Tibial nerve (tissue), 4 donors: Measurements from ENCODE around the gene CCDC170. TPM values are rescaled to one million over a fixed set of nuclear protein-coding genes. Genes with fewer than 3 reads are reported as not detected.
"Not testable (repeated sequence)": the region's sequence is repeated elsewhere in the genome, so short reads cannot be mapped to it uniquely, and the experiment has no call there.

ENCODE experiments used
- DNase-seq, 2 donors: peaks; one replicate each; pipeline ENCODE4 v3.0.0-alpha.2; 2019; ENCODE audit warnings: low spot score in 2 of 2
- H3K27ac ChIP-seq, 4 donors: fragments of 200-600 bp; sonication (generic) in 3 of 4; one replicate each; pipeline ENCODE4 v1.5.1; 2017 to 2019; ENCODE audit warnings: mild to moderate bottlenecking in 1 of 4
- H3K27me3 ChIP-seq, 2 donors: fragments of 200-600 bp; sonication (generic) in 1 of 2; one replicate each; pipeline versions ENCODE4 v1.5.1 to v1.6.0; 2017 to 2019
- H3K36me3 ChIP-seq, 3 donors: fragments of 200-600 bp; sonication (generic); one replicate each; pipeline ENCODE4 v1.5.1; 2018 to 2019
- H3K4me1 ChIP-seq, 4 donors: fragments of 200-600 bp; sonication (generic) in 3 of 4; one replicate each; pipeline ENCODE4 v1.5.1; 2017 to 2019
- H3K4me3 ChIP-seq, 4 donors: fragments of 200-600 bp; sonication (generic) in 3 of 4; one replicate each; pipeline ENCODE4 v1.5.1; 2017 to 2019; ENCODE audit warnings: mild to moderate bottlenecking in 1 of 4, moderate library complexity in 1 of 4
- H3K9me3 ChIP-seq, 4 donors: fragments of 200-600 bp; sonication (generic) in 3 of 4; one replicate each; pipeline ENCODE4 v1.5.1; 2017 to 2019
- CTCF ChIP-seq, 5 experiments: fragments of 200-600 bp in 3 of 5; fragments of 450-650 bp in 2 of 5; sonication (generic) in 3 of 5; IDR thresholded peaks; one replicate each; pipeline ENCODE4 v1.5.1; 2016 to 2019; ENCODE audit warnings: antibody characterized with exemption in 5 of 5, mild to moderate bottlenecking in 3 of 5, moderate library complexity in 2 of 5
- EP300 ChIP-seq, 2 donors: sonication (generic); formaldehyde crosslinking; IDR thresholded peaks; one replicate each; pipeline ENCODE4 v1.6.1; 2017; ENCODE audit warnings: antibody characterized with exemption in 2 of 2, mild to moderate bottlenecking in 1 of 2
- POLR2A ChIP-seq, 2 donors: fragments of 450-650 bp; IDR thresholded peaks; one replicate each; pipeline ENCODE4 v1.6.1; 2017; ENCODE audit warnings: antibody characterized with exemption in 2 of 2, mild to moderate bottlenecking in 2 of 2, moderate library complexity in 2 of 2
- WGBS, 2 donors: methylation state at CpG; one replicate each; pipeline ENCODE4 v1.1.5; 2018; 5-methylcytosine and 5-hydroxymethylcytosine counted together
- total RNA-seq, 4 donors: library from RNA; depleted of rRNA; stranded (reverse); fragments of >200 nt; gene quantifications; one replicate each; pipeline ENCODE4 v1.1.0, GENCODE V29; 2016

CCDC170 gene
- total RNA-seq, 4 donors from 2014 or later: 0.66 to 3.3 (median 1.4) TPM

DNA sequence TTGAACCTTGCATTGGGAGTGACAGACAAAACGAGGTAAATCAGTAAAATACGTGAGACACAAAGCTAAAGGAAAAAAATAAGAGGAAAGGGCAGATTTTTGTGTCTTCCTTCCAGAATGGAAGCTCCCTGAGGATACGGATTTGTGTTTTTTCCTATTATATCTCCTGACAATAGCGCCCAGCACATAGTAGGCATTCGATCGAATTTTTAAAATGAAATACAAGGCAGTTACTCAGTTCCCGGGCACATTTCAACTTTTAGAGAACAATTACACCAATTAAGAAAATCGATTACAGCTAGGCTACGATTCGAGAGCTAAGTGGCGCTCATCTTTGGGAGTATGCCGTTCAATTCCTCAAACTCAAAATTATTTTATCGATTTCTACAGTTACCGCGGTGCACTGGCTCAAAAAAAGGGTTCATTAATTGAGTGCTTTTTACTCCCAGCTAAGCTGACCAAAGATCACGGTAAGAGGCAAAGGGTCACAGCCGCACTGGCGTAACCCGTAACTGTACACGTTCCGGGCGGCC, 42.3 kb upstream of the CCDC170 start:
- Histone ChIP-seq H3K9me3 (no peaks in the 10 kb centered on the region), H3K4me3 (peak overlapping the region; percentile 56 to 97 (median 73)), H3K27me3 (no peaks in the 10 kb centered on the region), H3K4me1 (peaks cover 0 to 37% (median 17%) of the 10 kb centered on the region in 4 donors), H3K27ac (peak overlapping the region; percentile 39 to 96 (median 87)), H3K36me3 (no peaks in the 10 kb centered on the region)
- TF ChIP-seq POLR2A (IDR thresholded peaks at IDR 0.05) (no peak), EP300 (IDR thresholded peaks at IDR 0.05) (no peak), CTCF (IDR thresholded peaks at IDR 0.05) (no peak)
- WGBS, 2 donors: 1 to 2% methylated on average over 22 of the region's 22 CpGs
- no peak for DNase-seq

DNA sequence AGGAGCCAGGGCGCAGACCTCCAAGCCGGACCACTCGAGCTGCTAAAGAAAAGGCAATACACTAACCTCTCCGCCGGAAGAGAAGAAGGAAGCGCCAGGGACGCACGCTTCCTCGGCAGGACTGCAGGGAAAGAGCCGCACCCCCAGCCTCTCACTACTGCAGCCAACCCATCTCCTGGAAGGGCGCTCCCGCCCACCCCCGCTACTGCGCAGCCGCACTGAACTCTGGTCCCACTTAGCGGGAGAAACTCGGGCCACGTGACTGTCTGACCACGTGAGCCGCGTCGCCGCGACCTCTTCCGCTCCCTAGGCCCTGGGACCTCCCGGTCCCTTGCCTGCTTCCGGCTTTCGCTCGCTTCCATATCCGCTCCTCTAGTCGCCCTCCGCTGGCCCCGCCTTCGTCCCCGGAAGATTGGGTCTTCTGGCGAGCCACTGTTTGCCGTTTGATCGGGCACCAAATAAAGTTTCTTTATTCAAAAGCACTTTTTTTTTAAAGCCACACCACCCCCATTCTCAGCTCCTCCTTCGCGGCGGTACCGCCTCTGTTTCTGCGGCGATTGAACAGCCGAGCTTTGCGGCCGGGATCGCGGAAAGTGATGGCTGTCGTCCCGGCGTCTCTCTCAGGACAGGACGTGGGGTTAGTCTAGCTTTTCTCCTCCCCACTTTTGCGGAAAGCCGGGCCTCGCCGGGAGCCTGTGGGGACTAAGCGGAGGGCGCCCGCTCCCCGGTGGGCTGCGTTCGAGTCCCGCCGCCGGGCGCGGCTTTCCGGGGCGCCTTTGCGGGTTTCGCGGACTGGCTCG, 41.7 kb upstream of the CCDC170 start, which contains the start of gene RMND1:
Gene RMND1, minus strand, starts transcription at position 177 of the 800 bp plus-strand sequence. CDS start 6,315 bp downstream, outside the sequence.
- peak; percentile 98 to 99 for DNase-seq
- H3K36me3 ChIP-seq: no peaks in the 10 kb centered on the region
- peak within 1 kb of the TSS; percentile 84 to 97 (median 96) for H3K27ac ChIP-seq
- H3K4me3 ChIP-seq: peak within 1 kb of the TSS; percentile 73 to 97 (median 90)
- peaks cover 0 to 30% (median 16%) of the 10 kb centered on the region in 4 donors for H3K4me1 ChIP-seq
- TF ChIP-seq EP300 (IDR thresholded peaks at IDR 0.05) (peak; percentile 97), POLR2A (IDR thresholded peaks at IDR 0.05) (peak; percentile 56 to 61), CTCF (IDR thresholded peaks at IDR 0.05) (peak in 1 of 5 experiments; percentile 47)
- 0 to 1% methylated on average over 48 to 74 of the region's 74 CpGs for WGBS, 2 donors
- no peaks in the 10 kb centered on the region for H3K27me3 ChIP-seq
- no peaks in the 10 kb centered on the region for H3K9me3 ChIP-seq

- H3K9me3 ChIP-seq: no peaks in the 10 kb centered on the region
- peak overlapping the region; percentile 73 to 97 (median 90) for H3K4me3 ChIP-seq
- DNase-seq: peak in 1 of 2 donors; percentile 22
- H3K4me1 ChIP-seq: peaks cover 0 to 29% (median 16%) of the 10 kb centered on the region in 4 donors
- peak overlapping the region; percentile 84 to 97 (median 96) for H3K27ac ChIP-seq
- no peaks in the 10 kb centered on the region for H3K36me3 ChIP-seq
- no peaks in the 10 kb centered on the region for H3K27me3 ChIP-seq
- 0 to 1% methylated on average over 24 of the region's 24 CpGs for WGBS, 2 donors
- TF ChIP-seq EP300 (IDR thresholded peaks at IDR 0.05) (no peak), CTCF (IDR thresholded peaks at IDR 0.05) (peak in 1 of 5 experiments; percentile 19)
Measured at GRCh38 chr6:151452750-151453427, 40.9 kb upstream of the CCDC170 start.

GRCh38 chr6:151455751-151456398, 37.9 kb upstream of the CCDC170 start:
- not testable (repeated sequence) for H3K4me3 ChIP-seq, H3K27ac ChIP-seq, H3K27me3 ChIP-seq, H3K9me3 ChIP-seq, DNase-seq
- Histone ChIP-seq H3K36me3 (peaks cover 0 to 29% (median 11%) of the 10 kb centered on the region in 3 donors), H3K4me1 (peaks cover 0 to 27% (median 16%) of the 10 kb centered on the region in 4 donors)
- 61 to 71% methylated on average over 9 to 10 of the region's 10 CpGs for WGBS, 2 donors

GRCh38 chr6:151461673-151462072, 32.1 kb upstream of the CCDC170 start:
- H3K27ac ChIP-seq: no peak overlapping the region
- no peaks in the 10 kb centered on the region for H3K4me1 ChIP-seq
- peaks cover 2 to 54% (median 11%) of the 10 kb centered on the region in 3 donors for H3K36me3 ChIP-seq
- no peaks in the 10 kb centered on the region for H3K9me3 ChIP-seq
- no peaks in the 10 kb centered on the region for H3K27me3 ChIP-seq
- no peak for TF ChIP-seq CTCF (IDR thresholded peaks at IDR 0.05)
- no peak for TF ChIP-seq EP300 (IDR thresholded peaks at IDR 0.05)
- no peak for TF ChIP-seq POLR2A (IDR thresholded peaks at IDR 0.05)
- WGBS, 2 donors: 88 to 90% methylated on average over 4 of the region's 4 CpGs
- H3K4me3 ChIP-seq: no peak overlapping the region
- no peak for DNase-seq
